Endothelial cell of umbilical vein (primary cell): ENCODE results near the gene CLDN7. TPM values are rescaled to one million over a fixed set of nuclear protein-coding genes. Genes with fewer than 3 reads are reported as not detected.

Experiments used
- BruUV-seq: library from RNA; stranded (reverse); fragments of 400-500 nt; replicated peaks from 2 replicates; lab custom pipeline; 2021; lab: Mats Ljungman, UMichigan
- CTCF ChIA-PET: fragments of 300-600, 350-600 bp; sonication (Branson Sonifier 250); formaldehyde crosslinking; loops from one replicate; lab custom pipeline; 2021; ENCODE audit warnings: antibody characterized with exemption, inconsistent platforms; lab: Charles Lee
- POLR2A ChIA-PET: fragments of 300-600, 350-600 bp; sonication (Branson Sonifier 250); formaldehyde crosslinking; loops from one replicate; lab custom pipeline; 2021; ENCODE audit warnings: antibody characterized with exemption, inconsistent platforms; lab: Charles Lee
- DNase-seq: peaks from one replicate; pipeline ENCODE4 v3.0.0-alpha.2; 2011; ENCODE audit warnings: low read depth, low spot score
- FAIRE-seq: peaks from 2 replicates; lab custom pipeline; 2011; peaks lifted over from hg19 to GRCh38; lab: Jason Lieb, UNC
- H2AFZ ChIP-seq: 2 replicates; pipeline ENCODE4 v1.6.0; 2012; ENCODE audit warnings: low read depth, low read length, control low read depth, inconsistent platforms
- H3K27ac ChIP-seq: 2 replicates; pipeline ENCODE4 v1.5.1; 2011; ENCODE audit warnings: low read depth, mild to moderate bottlenecking, control low read depth, low read length, moderate library complexity; ENCODE audit not compliant: insufficient read depth
- H3K27me3 ChIP-seq, 2 experiments: 2 replicates each; pipeline versions ENCODE4 v1.6.0 to v1.6.1; 2011; ENCODE audit warnings: low read length in 2 of 2, mixed read lengths in 1 of 2; ENCODE audit not compliant: control insufficient read depth in 2 of 2, insufficient read depth in 2 of 2
- H3K36me3 ChIP-seq, 2 experiments: 2 replicates in 1 of 2; 3 replicates in 1 of 2; pipeline ENCODE4 v1.5.1; 2011; ENCODE audit warnings: low read length in 2 of 2, mild to moderate bottlenecking in 1 of 2, moderate library complexity in 1 of 2; ENCODE audit not compliant: control insufficient read depth in 2 of 2, insufficient read depth in 2 of 2; ENCODE audit errors: extremely low read depth in 1 of 2
- H3K4me1 ChIP-seq: 3 replicates; pipeline ENCODE4 v1.5.1; 2011; ENCODE audit warnings: mild to moderate bottlenecking, low read length; ENCODE audit not compliant: control insufficient read depth, insufficient read depth; ENCODE audit errors: extremely low read depth
- H3K4me2 ChIP-seq: 2 replicates; pipeline ENCODE4 v1.6.1; 2011; ENCODE audit warnings: low read length, control low read depth, mixed read lengths; ENCODE audit not compliant: insufficient read depth
- H3K4me3 ChIP-seq, 3 experiments: fragments of 200-600 bp in 1 of 3; sonication (generic), shearing (Covaris generic) in 1 of 3; replicated peaks in 1 of 3; 2 replicates each; pipeline ENCODE4 v1.5.1; 2011 to 2016; ENCODE audit warnings: control low read depth in 3 of 3, low read length in 3 of 3, mild to moderate bottlenecking in 2 of 3, inconsistent platforms in 1 of 3, low read depth in 1 of 3, moderate library complexity in 1 of 3; ENCODE audit not compliant: insufficient read depth in 1 of 3
- H3K79me2 ChIP-seq: 2 replicates; pipeline ENCODE4 v1.6.0; 2012; ENCODE audit warnings: low read length, inconsistent platforms; ENCODE audit not compliant: control insufficient read depth, insufficient read depth
- H3K9ac ChIP-seq: replicated peaks from 2 replicates; pipeline ENCODE3; 2011; ENCODE audit warnings: low read length, control low read depth; ENCODE audit not compliant: insufficient read depth; ENCODE audit errors: extremely low read depth
- H3K9me1 ChIP-seq: replicated peaks from 3 replicates; pipeline ENCODE4 v1.6.0; 2011; ENCODE audit warnings: mild to moderate bottlenecking, low read length; ENCODE audit not compliant: control insufficient read depth, insufficient read depth; ENCODE audit errors: extremely low read depth
- H3K9me3 ChIP-seq: replicated peaks from 2 replicates; pipeline ENCODE4 v1.5.1; 2012; ENCODE audit warnings: low read length, inconsistent platforms; ENCODE audit not compliant: control insufficient read depth, insufficient read depth
- H4K20me1 ChIP-seq: replicated peaks from 2 replicates; pipeline ENCODE3; 2011; ENCODE audit warnings: mild to moderate bottlenecking, low read length; ENCODE audit not compliant: control insufficient read depth, insufficient read depth; ENCODE audit errors: extremely low read depth
- CTCF ChIP-seq, 2 donors: IDR thresholded peaks; 1 replicate in 1 of 2; 2 replicates in 1 of 2; pipeline ENCODE4 v1.5.1; 2011; ENCODE audit warnings: low read length in 2 of 2, mild to moderate bottlenecking in 2 of 2, moderate library complexity in 2 of 2, control low read depth in 1 of 2, inconsistent platforms in 1 of 2, low read depth in 1 of 2; ENCODE audit not compliant: insufficient read depth in 1 of 2; ENCODE audit errors: extremely low read depth in 1 of 2
- EZH2 ChIP-seq: IDR thresholded peaks from 2 replicates; pipeline ENCODE4 v1.6.1; 2012; ENCODE audit warnings: borderline replicate concordance, low read depth, mild to moderate bottlenecking, moderate library complexity, low read length, inconsistent platforms; ENCODE audit not compliant: severe bottlenecking
- FOS ChIP-seq: IDR thresholded peaks from 2 replicates; pipeline ENCODE4 v1.6.1; 2011; ENCODE audit warnings: mild to moderate bottlenecking, low read length, moderate library complexity, borderline replicate concordance; ENCODE audit not compliant: insufficient read depth
- GATA2 ChIP-seq: IDR thresholded peaks from 2 replicates; pipeline ENCODE4 v1.7.0; 2011; ENCODE audit warnings: low read depth, mild to moderate bottlenecking, moderate library complexity, mixed read lengths, low read length; ENCODE audit not compliant: insufficient read length, insufficient read depth
- JUN ChIP-seq: IDR thresholded peaks from 2 replicates; pipeline ENCODE4 v1.6.1; 2011; ENCODE audit warnings: borderline replicate concordance, low read depth; ENCODE audit not compliant: insufficient read length, insufficient read depth
- MAX ChIP-seq: IDR thresholded peaks from 2 replicates; pipeline ENCODE4 v1.6.1; 2011; ENCODE audit not compliant: insufficient read depth, insufficient read length
- MYC ChIP-seq: IDR thresholded peaks from one replicate; pipeline ENCODE4 v1.6.1; 2011; ENCODE audit warnings: mild to moderate bottlenecking, low read depth, low read length
- POLR2AphosphoS5 ChIP-seq: IDR thresholded peaks from 2 replicates; pipeline ENCODE4 v1.6.1; 2012; ENCODE audit warnings: low read depth, mild to moderate bottlenecking, control low read depth, low read length, moderate library complexity; ENCODE audit not compliant: insufficient read depth
- dilution Hi-C: fragments of 300-500 bp; cut with MboI; formaldehyde crosslinking; loops from one replicate; pipeline ENCODE4 v1.15.0; 2019; ENCODE audit warnings: low sequenced_read_pairs; ENCODE audit not compliant: extremely low pct_ligation_motif_present
- intact Hi-C: fragments of 100-400 bp; cut with micrococcal nuclease; formaldehyde crosslinking; loops from one replicate; pipeline ENCODE4 v1.10.0; 2022
- polyA plus RNA-seq, 4 experiments: library from polyadenylated mRNA; depleted of rRNA in 3 of 4; stranded (reverse) in 3 of 4; unstranded in 1 of 4; fragments of >200 nt; gene quantifications; 2 replicates each; pipeline versions ENCODE4 v1.2.1 to v1.2.3, GENCODE V29; 2011 to 2012; ENCODE audit warnings: missing spikeins in 1 of 4
- total RNA-seq: library from RNA; stranded (reverse); gene quantifications from 2 replicates; pipeline ENCODE4 v1.2.3, GENCODE V29; 2021

The CLDN7 gene
- total and polyA plus RNA-seq, 2 donors (not counting 3 experiments of a cell fraction or from before 2014, with no cell fraction given): 25.4 to 25.7 TPM

- dilution Hi-C loops: no loop called here
- no peaks in the 10 kb centered on the region for H3K9me1 ChIP-seq
- no peaks in the 10 kb centered on the region for H3K27me3 ChIP-seq
- peak overlapping the region; percentile 46 for H2AFZ ChIP-seq
- H3K9ac ChIP-seq: peak overlapping the region; percentile 72
- CTCF ChIA-PET: interaction anchor here (0.7 to 4.5 kb wide), 6 partner anchors 19 to 174 kb away, joined by 3 to 94 read pairs (median 26); partner anchors contain the start of genes GABARAP, PHF23 and SLC2A4
- H3K79me2 ChIP-seq: peaks cover 11% of the 10 kb centered on the region
- BruUV-seq: no TSS peak
- TF ChIP-seq POLR2AphosphoS5 (no peak), JUN (no peak), MAX (no peak), GATA2 (no peak), EZH2 (no peak), CTCF (IDR thresholded peaks at IDR 0.05; ENCODE audit: extremely low read depth in 1 of 2, insufficient read depth in 1 of 2, low read depth in 1 of 2, low read length in 2 of 2) (no peak), MYC (no peak), FOS (no peak)
- FAIRE-seq (no peak), DNase-seq (no peak)
- peak overlapping the region; percentile 54 for H3K4me2 ChIP-seq
- H3K27ac ChIP-seq: no peak overlapping the region
- intact Hi-C loops: loop anchor here (1.0 kb wide), 1 partner anchor 42 kb away; no protein-coding TSS in a partner anchor
- H3K9me3 ChIP-seq: no peaks in the 10 kb centered on the region
- no peaks in the 10 kb centered on the region for H4K20me1 ChIP-seq
- H3K4me1 ChIP-seq: peaks cover 32% of the 10 kb centered on the region
- peaks cover 15 to 25% of the 10 kb centered on the region in 2 experiments for H3K36me3 ChIP-seq
- POLR2A ChIA-PET: interaction anchor here (0.5 to 0.8 kb wide), 2 partner anchors 13 to 110 kb away, joined by 5 to 6 read pairs; partner anchors contain the start of gene NEURL4
- peak overlapping the region in 2 of 3 experiments; percentile 61 to 69 for H3K4me3 ChIP-seq
Observed at GRCh38 chr17:7219229-7219811, 43.0 kb downstream of the CLDN7 start.
